Activated CD4-positive, CD25-positive, alpha-beta regulatory T cell treated with anti-CD3 and anti-CD28 coated beads, Interleukin-2, amount 50 U/mL, for 16 hours (primary cell): ENCODE results near the gene GALNT10.

Source experiments
- DNase-seq: peaks from one replicate; pipeline ENCODE4 v3.0.0-alpha.2; 2020; ENCODE audit warnings: low read depth, low spot score

The GALNT10 gene

DNA sequence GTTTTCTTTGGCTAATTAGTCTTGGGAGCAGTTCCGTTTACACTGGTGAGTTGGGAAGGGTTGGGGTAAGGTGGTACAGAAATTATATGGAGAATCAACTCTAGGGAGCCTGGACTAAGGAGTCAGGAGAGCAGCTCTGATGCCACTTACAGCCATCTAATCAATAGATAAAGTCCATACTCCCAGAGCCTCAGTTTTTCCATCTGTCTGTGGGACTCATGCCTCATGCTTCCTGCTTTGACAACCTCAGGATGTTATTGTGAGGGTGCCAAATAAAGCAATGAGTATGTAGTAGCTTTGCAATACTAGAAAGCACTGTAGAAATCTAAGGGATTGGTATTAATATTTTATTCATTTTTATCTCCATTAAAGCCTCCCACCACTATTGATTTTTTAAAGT lies 105.0 kb downstream of the GALNT10 start:
- DNase-seq, result no peak

- DNase-seq, result no peak
Observed at GRCh38 chr5:154296525-154297159, 106.1 kb downstream of the GALNT10 start.

DNA sequence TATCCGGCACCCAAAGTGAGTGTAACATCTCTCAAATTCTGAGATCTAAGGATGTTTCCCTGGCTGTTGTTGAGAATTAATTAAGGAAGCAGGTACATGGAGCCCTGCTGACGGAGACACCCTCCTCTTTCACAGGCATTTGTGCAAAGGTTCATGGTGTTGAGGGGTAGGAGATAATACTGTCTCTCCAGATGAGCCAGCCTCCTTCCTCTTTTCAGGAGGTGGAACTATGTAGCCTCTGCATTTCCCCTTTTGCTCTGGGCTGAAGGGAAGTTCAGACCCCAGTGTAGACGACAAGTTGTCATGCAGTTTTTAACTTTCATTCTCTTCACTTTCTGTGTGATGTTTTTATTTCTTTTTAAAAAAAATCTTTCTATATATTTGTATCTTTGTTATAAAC lies 107.5 kb downstream of the GALNT10 start:
- no peak for DNase-seq

- no peak for DNase-seq
Observed at GRCh38 chr5:154300207-154300883, 109.8 kb downstream of the GALNT10 start.

- no peak for DNase-seq
Observed at GRCh38 chr5:154301726-154302125, 111.2 kb downstream of the GALNT10 start.

DNA sequence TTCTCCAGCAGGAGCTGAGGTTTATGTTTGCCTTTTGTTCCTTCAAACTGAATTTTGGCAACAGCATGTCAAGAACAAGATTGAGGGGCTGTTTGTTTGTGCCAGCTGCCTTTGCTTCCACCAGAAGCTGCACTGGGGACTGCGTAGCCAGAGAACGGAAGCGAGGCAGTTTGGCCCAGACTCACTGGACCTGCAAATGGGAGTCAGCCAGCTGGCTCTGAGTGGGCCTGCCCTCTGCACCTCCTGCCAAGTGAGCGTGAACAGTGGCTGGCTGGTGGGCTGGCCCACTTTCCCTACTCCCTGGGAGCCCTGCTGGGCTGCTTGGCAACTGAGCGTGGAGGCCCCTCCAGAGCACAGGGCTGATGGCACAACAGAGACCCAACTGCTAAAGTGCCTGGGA lies 111.6 kb downstream of the GALNT10 start:
- DNase-seq, result no peak

DNA sequence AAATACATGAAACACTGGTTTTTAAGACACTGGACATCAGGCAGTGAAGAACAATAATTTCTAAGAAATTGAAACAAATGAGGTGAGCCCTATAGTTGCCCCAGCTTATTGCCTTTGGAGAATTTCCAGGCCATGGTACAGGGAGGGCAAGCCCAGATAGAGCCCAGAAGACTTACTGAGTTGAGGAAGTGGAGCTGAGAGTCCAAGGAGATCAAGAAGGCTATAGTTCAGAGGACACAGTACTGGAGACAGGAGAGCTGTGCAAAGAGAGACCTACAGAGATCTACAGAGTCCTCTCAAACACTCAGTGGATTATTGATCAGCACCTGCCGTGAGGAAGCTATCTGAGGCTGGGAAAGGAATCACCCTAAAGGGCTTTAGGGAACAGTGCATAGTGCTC lies 112.6 kb downstream of the GALNT10 start:
- DNase-seq, result no peak

- DNase-seq, result no peak
Observed at GRCh38 chr5:154308443-154309370, 118.2 kb downstream of the GALNT10 start.

DNA sequence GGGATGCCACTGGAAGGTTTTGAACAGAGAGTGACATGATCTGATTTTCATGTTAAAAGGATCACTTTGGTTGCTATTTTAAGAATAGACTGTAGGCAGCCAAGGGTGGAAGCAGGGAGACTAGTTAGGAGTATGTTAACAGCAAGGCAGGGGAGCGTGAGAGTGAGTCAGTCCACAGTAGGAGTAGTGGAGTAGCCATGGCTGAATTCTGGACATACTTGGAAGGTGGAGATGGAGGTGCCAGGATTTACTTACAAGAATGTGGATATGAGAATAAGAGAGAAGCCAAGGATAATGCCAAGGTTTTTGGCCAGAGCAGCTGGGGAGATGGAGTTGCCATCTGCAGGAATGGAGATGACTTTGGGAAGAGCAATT lies 118.8 kb downstream of the GALNT10 start:
- no peak for DNase-seq

GRCh38 chr5:154309805-154310204 lies 119.3 kb downstream of the GALNT10 start:
- no peak for DNase-seq

GRCh38 chr5:154311362-154311761 lies 120.8 kb downstream of the GALNT10 start:
- DNase-seq, result no peak

DNA sequence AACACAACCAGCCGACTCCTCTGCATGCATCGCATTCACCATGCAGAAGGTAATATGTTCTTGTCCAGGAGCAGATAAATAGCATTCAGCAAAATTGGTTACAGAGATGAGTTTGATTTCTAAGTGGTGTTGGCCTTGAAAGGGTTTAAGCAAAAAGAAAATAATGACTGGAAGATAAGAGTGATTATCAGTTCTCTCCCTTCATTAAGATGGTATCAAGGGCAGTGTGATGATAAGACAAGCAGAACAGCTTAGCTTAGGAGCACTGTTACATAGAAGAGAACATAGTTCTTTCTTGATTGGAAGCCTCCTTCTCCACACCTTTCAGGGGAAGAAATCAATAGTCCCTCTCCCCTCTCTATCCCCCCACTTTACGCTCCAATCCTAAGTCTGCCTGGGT lies 121.5 kb downstream of the GALNT10 start:
- DNase-seq, result no peak

GRCh38 chr5:154312576-154312975 lies 122.0 kb downstream of the GALNT10 start:
- no peak for DNase-seq

- no peak for DNase-seq
Observed at GRCh38 chr5:154313360-154314017, 123.0 kb downstream of the GALNT10 start.

- no peak for DNase-seq
Observed at GRCh38 chr5:154315196-154315595, 124.7 kb downstream of the GALNT10 start.

- no peak for DNase-seq
Observed at GRCh38 chr5:154315756-154316155, 125.2 kb downstream of the GALNT10 start.

- no peak for DNase-seq
Observed at GRCh38 chr5:154316223-154316935, 125.8 kb downstream of the GALNT10 start.

GRCh38 chr5:154317916-154318315 lies 127.4 kb downstream of the GALNT10 start:
- DNase-seq, result no peak

- DNase-seq, result no peak
Observed at GRCh38 chr5:154318691-154319090, 128.2 kb downstream of the GALNT10 start.

GRCh38 chr5:154319736-154320135 lies 129.2 kb downstream of the GALNT10 start:
- DNase-seq, result no peak
